Measurements from ENCODE around the gene SETD7.

The SETD7 gene

DNA sequence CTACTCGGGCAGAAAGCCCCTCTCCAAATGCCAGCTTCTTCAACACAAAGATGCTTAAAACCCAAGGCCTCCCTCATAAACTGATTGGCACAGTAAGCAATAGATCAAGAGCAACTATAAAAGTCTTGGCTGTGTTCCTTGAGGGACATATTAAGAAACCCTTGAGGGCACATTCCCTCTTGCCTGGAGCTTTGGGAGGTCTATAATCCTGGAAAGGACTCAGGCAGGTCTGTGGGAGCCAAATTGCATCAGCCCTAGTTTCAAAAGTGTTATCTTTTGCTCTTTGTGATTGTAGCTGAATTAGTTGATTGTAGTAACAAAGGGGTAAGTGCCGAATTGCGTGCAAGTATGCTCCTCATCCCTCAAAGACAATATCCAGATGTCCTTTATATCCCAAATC, 18.6 kb upstream of the SETD7 start:
- no peak for DNase-seq (ENCODE audit: low read depth)

DNA sequence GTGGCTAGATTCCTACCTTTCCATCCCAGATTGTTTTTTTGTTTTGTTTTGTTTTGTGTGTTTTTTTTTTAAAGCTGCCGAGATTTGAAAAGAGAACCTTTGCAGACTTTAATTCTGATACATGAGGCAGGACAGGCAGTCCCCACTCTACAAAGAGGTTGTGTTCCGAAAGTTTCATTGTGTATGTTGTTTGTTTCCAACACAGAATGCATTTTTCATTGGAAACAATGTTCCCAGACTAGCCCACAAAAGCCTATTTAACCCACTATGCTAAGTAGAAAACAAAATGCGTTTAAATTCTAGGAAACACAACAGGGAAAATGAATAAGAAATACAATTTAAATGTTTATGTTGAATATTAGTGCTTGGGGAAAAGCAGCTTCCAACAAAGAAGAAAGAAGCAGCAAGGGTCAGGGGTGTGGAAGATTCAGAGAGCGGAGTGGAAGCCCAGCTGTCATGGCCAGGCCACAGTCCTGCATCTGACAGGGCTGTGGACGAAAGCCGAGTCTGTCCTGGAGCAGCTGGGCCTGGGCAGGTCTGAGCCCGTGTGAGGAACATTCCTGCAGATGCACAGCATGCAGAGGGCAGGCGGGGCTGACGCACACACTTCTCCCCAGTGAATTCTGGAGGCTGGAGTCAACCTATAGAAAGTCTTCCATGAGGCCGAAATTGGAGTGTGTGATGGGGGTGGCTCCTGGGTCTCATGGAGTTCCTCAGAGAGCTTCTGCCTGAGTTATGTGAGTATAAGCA, 12.4 kb upstream of the SETD7 start:
- DNase-seq (ENCODE audit: low read depth), result no peak

DNA sequence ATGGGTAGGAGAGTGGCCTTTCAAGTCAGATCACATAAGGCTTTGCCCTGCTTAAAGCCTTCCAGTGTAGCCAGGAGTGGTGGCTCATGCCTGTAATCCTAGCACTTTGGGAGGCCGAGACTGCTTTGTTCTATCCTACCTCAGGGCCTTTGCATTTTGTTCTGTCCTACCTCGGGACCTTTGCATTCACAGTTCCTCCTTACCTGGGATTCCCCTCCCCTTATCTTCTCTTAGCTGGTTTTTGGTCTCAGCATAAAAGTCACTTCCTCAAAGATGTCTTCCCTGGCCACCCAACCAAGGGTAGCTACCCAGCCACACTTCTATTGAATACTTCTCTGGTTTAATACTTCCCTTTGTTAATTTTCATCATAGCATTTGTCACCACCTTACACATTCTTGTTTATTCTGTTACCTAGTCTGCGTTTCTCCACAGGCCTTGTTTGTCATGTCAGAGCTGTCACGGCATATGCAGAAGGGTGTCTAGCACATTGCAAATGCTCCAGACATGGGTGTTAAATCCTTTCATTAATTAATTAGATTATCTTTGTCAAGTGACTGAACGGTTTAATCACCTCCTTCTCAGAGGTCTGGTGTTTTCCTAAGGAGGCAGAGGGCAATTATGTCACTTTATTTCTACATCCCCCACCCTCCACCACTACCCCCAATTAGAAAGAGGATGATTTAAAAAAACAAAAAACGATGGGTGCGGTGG, 11.3 kb upstream of the SETD7 start:
- DNase-seq (ENCODE audit: low read depth), result no peak

DNA sequence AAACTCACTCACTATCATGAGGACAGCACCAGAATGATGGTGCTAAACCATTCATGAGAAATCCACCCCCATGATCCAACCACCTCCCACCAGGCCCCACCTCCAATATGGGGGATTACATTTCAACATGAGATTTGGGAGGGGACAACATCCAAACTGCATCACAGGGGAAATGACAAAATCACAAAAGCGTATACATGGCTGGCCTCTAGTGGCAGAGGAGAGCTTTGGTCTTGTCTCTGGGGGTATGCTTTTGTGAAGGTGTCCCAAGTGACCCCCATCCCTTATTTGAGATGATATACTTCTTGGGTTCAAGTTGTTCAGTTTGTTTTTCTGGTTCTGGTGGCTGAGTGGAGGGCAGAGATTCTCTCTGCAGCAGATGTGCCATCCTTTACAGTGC, 8.5 kb upstream of the SETD7 start:
- no peak for DNase-seq (ENCODE audit: low read depth)

DNA sequence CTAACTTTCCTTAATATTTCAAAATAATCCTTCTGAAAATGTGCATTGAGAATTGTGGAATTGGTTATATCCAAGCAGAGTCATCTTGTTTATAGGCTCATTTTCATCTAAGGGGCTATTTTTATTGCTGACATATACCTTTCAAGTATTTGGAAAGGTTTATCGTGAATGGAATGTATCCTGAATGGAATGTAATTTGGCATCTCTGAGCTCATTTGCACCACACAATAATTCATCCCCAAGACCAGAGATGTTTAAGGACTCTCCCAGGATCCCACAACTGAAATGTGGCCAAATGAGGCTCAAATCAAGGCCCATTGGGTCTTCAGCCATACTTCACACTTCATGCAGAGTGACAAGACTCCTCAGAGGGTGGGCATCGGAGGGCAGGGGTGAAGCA, 7.5 kb upstream of the SETD7 start:
- peak; percentile 40 for DNase-seq (ENCODE audit: low read depth)

DNA sequence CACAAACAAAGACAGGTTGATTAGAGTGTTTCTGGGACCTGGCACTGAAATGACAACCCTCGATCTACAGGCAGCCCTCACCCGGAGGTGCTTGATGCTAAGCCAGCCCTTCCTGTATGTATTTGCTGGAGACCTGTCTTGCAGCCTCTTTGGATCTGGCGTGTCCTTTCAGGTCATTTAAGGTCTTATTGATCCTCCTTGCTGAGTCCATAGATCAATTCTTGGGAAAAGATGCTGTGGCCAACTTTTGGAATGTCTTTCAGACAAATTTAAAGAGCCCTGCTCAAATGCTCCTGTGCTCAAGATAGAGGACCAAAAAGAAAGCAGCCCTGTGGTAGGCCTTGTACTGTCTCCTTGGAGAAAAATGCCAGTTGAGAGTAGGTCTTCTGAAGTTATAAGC, 6.8 kb upstream of the SETD7 start:
- DNase-seq (ENCODE audit: low read depth), result no peak

DNA sequence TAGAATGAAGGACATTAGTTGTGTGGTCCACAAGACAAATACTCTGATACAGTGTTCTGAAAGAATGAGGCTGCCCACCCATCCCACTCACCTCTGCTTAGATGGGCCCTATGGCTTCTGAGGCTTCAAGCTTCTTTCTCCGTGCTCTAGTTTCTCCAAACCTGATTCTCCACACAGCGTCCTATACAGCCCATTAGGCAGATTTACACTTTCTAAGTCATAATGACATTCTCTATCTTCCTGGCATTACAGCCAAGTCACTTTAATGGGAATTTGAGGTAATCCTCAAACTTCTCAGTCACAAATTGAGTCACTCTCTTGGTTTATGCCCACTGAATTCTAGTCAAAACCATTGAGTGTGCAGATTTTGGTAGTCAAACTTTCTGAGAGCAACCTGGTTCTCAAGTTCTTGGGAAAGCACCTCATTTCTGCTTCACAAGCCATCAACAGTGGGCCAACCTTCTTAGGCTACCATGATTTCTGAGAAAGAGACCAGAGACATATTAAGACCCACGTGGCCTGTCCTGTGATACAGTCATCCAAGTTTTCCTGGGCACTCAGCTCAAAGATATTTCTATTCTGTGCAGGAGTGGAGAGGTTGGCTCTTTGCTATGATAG, 6.2 kb upstream of the SETD7 start:
- no peak for DNase-seq (ENCODE audit: low read depth)

DNA sequence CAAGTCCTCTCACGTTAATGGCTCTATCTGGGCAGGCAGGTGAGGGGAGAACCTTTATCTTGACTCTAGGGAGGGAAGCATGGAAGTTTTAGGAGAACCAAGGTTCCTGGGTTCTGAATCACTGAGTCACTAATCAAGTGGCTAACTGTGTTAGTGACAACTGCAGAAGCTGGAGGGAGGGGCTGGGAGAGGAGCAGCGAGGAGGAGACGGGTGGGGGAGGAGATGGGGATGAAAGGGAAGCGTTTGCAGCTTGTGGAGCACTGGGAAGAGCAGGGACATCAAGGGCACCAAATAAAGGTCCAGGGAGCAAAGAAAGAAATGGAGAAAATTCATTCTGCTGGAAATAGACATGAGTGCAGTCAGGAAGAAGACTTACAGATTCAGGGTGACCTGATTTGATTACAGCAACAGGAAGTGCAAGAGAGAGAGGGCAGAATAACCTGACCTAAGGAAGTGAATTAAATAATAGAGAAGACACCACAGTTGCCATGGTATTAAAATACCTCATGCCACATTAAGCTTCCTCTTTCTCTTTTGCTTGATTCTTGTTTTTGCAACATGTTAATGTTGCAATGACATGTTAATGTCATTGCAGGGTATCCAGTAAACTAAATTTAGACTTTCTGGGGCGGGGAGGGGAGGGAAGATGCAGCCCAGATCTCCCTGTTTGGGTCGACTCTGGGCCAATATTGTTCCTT, 4.5 kb upstream of the SETD7 start:
- DNase-seq (ENCODE audit: low read depth), result peak; percentile 39

DNA sequence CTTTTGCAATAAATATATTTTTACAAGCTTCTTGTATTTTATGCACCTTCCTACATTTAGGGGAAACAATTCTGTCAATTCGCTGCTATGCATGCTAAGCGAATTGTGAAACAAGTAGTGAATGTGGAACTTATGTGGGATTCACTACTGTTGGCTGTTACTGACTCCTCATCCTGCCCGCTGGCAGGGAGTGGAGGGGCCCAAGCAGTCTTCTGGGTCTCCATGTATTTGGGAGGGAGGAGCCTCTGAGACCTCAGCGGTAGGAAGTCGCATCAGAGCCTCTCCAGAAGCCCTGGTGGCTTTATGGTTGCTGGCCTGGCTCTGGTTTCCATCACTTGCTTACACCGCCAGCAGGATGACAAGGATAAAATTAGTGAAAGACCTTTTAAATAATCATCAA, 3.7 kb upstream of the SETD7 start:
- no peak for DNase-seq (ENCODE audit: low read depth)

DNA sequence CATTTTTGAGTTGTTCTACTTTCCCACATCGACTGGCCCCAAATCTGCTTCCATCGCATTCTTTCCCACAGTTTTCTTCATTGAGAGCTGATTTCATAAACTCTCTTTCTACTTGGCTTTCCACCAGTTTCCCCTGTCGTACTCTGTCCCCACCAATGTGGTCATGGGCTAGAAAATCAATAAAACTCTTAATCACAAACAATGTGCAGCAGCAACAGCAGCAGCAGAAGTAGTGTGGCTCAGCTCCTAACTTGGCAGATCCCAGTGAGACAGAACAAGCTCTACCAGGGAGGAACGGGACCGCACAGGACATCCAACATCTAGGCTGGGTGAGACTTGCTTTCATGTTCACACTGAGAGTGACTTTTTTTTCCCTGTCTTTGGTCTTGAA, 3.1 kb upstream of the SETD7 start:
- no peak for DNase-seq (ENCODE audit: low read depth)

DNA sequence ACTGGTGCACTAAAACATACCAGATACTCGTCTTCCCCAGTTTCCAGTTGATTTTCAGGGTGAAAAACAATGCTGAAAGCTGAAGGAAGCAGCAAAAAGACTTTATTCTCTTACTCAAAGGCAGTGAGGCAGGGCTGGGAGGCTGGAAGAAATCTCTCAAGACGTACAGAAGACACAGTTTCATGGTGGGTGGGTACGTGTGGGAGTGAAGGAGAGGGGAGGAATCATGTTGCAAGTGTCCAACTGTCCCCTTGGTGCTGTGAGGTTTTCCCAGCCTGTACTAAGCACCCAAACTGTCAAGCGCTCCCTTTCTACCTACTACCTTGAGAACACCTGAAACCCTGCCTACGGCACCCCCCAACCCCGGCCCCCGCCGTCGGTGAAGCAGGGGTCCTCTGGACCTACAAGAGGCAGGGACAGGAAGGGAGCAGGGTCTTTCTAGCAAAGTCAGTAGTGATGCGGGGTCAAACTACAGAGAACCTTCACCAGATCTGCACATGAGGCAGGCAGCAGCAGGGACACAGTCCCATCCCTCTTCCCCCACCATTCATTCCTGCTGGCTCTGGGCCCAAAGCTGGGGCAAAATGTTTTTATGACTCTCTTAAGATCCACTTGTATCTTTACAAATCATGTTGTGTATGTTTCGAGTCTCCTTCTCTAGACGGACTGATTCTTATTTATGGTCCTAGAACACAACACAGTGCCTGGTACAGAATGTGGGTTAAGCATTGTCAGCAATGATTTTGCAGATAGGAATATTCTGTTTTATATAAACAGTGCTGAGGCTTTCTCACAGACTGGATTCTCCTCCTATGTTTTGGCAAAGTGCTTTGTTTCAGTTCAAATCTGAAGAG, 2.4 kb upstream of the SETD7 start:
- DNase-seq (ENCODE audit: low read depth), result no peak

DNA sequence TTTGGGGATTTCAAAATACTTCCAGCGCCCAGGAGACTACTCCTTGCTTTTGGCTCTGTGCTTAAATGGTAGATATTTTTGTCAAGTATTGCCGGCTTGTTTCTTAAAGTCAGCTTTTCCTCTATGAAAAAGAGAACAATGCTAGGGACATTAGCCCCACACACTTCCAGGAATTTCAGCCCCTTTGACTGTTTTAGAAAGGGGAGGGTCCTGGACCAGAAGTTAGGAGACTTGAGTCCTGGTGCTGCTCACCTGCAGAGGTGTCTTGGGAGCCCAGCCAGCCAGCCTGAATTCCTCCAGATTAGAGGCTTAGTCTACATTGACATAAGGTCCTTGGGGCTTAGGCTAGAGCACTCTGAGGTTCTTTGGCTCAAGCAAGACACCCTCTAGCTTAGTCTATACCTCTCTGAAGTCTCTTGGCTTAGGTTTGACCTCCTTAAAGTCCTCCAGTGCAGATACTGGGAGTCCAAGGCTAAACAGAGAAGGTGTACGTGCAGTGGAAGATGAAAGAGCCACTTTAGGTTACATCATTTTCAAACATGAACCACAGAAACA, 1.6 kb upstream of the SETD7 start:
- DNase-seq (ENCODE audit: low read depth), result no peak

DNA sequence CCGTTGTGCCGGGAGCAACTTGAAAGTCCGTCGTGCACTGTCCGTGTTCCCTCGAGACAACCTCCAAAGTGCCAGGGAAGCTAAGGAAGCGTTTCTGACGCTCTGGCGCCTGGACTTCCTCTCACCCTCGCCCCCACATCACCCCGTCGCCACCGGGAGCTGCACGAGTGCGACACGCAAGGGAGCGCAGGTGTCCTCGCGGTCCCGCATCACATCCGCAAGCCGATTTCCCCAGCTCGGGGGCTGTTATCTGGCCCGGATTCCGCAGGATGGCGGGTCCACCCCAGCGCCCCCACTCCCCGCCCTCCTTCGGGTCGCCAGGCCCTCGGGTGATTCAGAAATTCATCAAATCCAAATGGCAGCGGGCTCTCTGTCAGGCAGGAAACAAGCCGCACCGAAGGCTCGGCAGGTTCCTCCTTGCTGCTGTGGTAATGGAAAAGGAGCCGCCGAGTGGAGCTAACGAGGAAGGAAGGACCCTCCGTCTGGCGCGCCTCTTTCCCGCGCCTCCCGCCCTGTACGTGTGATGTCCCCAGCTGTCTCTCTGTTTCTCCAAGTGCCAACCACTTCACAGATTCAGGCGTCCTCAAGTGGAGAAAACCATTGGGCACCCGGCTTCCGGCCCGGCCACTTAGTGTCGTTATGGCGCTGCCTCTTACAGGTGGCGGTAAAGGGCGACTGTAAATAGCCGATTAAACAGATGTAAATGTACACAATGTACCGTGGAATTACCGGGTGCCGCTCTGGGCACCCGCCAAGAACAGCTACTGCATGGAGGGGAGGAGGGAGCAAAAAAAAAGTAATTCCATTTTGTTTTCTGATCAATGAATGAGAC, 921 bp upstream of the SETD7 start:
- DNase-seq (ENCODE audit: low read depth), result peak; percentile 47

DNA sequence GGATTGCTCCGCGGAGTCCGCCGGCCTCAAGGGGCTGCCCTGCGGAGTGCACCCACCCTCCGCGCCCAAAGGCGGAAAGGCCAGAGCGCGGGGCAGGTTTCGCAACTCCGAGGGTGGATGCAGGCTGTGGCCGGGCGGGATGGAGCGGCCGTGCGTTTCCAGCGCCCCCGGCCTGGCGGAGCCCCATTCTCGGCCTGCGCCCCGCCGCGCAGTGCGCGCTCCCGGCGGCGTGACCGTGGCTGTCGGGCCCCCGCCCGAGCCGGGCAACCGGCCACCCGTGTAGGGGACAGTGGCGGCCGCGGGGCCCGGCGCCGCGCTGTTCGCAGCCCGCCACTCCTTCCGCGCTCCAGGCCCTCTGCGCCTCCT, 331 bp downstream of the SETD7 start:
- DNase-seq (ENCODE audit: low read depth), result peak; percentile 48

DNA sequence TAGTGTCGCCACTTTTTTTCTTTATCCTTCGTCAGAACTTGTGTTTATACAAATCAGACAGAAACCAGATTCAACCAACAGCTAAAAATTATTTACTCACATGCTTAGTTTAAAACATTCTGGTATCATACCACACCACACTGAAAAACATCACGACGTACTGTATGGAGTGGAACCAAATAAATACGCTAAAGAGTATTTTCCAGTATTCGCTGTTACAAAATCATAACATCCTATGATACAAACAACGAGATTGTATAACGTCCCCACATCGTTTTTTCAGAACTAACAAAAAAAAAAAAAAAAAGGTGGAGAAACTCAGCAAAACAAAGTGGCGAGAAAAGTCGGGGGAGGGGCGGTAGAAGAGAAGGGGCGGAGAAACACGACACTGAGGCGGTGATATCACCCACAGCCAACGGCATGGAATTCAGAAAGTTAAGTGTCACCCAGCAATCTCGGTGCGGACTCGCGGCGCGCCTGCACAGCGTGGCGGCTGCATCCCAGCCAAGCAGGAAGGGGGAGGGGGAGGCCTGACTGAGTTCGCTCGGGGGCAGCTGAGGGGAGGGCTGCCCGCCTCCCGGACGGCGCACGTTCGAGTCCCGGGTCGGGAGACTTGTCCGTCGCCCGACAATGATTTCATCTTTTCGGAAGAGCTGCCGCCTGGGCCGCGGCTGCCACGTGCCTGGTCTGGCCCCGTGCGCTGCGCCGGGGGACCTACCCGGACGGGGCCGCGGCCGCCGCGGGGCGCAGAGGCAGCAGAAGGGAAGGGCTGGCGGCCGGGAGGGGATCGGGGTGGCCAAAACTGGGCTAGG, 920 bp downstream of the SETD7 start:
- peak; percentile 95 for DNase-seq (ENCODE audit: low read depth)

DNA sequence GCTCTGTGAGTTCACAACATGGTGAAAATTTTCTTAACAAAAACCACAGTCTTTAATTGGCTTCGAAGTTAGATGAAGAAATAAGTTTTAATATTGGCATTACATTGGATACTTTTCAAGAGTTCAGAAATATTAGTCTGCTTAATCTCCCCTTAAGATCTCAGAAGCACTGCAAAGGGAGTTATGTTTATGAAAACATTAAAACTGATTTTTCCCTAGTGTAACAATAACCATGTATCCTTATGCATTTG, 1.5 kb downstream of the SETD7 start:
- no peak for DNase-seq (ENCODE audit: low read depth)

DNA sequence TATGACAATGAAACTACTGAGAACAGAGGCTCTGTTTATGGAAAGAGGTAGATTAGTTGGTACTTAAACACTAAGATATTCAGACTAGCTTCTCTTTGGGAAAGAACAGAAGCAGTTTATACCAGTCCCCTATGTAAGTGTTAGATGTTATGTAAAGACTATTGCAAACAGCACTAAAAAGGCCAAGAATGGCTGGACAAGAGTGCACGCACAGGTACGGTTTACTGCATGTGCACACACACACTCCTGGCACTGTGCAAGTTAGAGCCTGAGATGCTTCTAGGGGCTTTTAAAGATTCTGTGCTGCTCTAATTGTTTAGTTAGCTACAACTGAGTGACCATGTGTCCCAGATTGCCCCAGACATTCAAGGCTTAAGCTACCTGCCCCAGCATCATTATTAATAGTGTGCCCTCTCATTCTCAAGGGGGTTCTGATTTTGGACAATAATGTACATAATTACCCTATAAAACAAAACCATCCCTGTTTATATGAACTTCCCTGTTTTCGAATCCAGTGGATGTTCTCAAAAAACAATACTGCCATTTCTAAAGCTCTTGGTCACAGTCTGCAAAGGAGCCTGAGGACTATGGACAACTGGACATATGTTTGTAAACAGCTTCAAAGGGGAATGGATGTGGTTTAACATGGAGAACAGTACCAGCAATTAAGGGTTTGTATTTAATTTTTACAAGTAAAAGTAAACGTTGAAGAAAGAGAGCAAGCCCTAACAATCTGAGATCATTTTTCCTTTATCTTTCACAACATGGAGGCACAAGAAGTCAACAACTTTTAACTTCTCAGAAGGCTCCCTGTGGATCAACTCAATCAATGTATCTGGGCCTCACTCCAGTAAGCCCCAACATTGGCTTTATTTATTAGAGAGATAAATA, 2.0 kb downstream of the SETD7 start:
- DNase-seq (ENCODE audit: low read depth), result no peak

DNA sequence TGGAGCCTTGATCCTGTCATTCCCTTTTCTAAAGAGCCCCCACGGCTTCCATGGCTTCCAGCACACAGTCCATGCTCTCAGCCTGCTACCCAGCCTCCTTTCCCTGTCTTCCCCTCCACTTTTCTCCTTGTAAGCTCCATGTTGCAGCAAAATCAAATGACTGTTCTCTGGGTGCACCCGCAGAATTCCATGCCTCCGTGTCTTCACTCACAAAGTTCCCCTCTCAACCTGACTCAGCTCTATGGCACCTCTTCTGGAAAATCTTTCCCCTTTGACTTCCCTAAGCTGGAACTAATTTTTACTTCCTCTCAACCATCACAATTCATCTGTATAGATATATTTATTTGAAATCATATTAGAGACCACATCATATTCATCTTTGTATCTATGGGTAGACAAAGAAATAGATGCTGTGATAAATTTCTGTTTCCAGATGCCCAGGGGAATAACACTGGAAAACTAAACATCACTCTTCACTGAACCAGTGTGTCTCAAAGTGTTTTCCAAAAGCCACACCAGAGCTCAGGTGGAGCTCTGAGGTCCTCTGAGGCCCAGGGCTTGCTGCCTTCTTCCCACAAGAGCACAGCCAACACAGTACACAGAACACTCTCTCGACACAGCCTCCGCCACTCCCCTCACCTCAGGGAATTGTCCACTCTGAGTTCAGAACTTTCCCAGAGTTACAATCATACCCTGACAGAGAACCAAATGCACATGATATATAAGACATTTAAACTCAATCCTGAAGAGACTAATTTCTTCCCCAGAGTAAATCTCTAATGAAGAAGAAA, 3.3 kb downstream of the SETD7 start:
- DNase-seq (ENCODE audit: low read depth), result peak; percentile 74
